Suppressor macrophage treated with lipopolysaccharide for 4 hours (primary cell): ENCODE data around the gene TOMM70.
A peak's percentile ranks its signal among the peaks of the same experiment; 100 is the strongest.
"Not testable (repeated sequence)": the region's sequence is repeated elsewhere in the genome, so short reads cannot be mapped to it uniquely, and the experiment has no call there.

ENCODE experiments used
- DNase-seq: peaks from one replicate; pipeline ENCODE4 v3.0.0-alpha.2; 2020

Gene TOMM70

GRCh38 chr3:100361897-100362296 is 39.0 kb downstream of the TOMM70 start:
- DNase-seq = no peak

- DNase-seq = no peak
Observed at GRCh38 chr3:100360757-100361496, 40.0 kb downstream of the TOMM70 start.

GRCh38 chr3:100359035-100359434 is 41.9 kb downstream of the TOMM70 start:
- DNase-seq = no peak

DNA sequence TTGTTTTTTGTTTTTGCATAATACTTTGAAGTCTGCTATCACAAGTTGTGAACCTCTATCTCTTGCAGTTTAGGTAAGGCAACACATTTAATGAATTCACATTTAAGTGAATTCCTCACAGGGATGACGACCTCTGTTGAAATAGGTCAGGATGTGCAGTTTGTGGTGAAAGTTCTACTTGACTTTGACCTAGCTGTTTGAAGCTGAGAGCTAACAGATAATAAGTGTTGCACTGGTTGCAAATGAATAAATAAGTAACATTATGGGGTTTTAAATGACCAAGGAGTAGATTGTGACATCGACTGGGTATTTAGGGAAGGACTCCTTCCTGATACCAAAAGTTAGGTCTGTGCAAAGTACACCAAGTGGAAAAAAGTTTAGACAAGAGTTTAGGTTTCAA is 42.5 kb downstream of the TOMM70 start:
- DNase-seq = no peak

DNA sequence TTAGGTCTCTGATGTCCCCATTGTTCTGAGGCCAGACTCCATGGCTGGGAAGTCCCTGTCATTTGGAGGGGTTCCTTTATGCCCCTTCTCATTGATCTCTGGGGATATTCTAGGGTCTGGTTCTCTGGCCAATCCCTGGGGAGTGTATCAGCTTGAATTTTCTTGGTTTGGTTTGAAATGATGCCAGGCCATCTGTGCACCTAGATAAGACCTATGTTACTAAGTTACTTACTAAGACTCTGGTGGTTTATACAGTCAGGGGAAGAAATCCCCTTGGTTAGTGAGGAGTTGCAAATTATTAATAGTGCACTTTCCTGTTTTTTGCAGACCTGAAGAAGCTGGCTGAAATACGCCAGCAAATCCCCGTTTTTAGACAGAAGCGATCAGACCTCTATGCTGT is 46.0 kb downstream of the TOMM70 start:
- DNase-seq = no peak

DNA sequence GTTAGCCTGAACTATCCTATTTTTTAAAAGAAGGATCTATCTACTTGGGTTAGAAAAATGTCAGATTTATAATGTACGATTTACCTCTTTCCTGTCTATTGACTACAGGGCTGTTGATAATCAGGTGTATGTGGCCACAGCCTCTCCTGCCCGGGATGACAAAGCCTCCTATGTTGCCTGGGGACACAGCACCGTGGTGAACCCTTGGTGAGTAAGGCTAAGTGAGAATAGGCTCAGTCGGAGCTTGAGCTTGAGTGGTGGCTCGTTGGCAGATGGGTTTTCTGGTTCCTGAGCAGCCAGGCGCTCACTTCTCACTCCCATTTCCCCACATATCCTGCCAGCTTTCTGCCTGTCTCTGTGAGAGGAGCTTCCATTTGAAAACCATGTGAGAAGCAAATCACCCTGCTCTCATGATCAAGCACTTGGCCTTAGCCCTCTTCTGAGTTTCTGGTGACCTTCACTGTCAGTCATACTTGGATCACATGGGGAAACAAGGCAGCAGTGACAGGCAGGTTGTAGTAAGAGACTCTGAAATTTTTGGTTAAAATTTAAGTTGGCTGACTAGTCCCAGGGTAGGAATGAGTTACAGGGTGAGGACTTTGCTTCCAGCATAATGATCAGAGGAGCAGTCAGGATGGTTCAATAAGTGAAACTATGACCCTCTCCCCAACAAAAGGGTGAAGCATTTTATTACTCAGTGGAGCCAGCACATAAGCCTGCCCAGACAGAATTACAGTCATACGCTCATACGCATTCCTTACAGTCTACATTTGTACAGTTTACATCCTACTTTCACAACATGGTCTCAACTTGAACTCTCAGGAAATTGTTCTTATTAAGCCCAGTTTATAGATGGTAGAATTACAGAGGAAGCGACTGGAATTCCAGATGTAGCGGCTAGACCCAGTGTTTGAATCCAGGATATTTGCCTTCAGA is 48.3 kb downstream of the TOMM70 start:
- DNase-seq = no peak

- DNase-seq = not testable (repeated sequence)
Observed at GRCh38 chr3:100351770-100352169, 49.1 kb downstream of the TOMM70 start.

GRCh38 chr3:100348727-100349126 is 52.2 kb downstream of the TOMM70 start:
- DNase-seq = no peak

GRCh38 chr3:100340527-100340926 is 60.4 kb downstream of the TOMM70 start:
- DNase-seq = no peak

GRCh38 chr3:100339786-100340185 is 61.1 kb downstream of the TOMM70 start:
- DNase-seq = no peak

DNA sequence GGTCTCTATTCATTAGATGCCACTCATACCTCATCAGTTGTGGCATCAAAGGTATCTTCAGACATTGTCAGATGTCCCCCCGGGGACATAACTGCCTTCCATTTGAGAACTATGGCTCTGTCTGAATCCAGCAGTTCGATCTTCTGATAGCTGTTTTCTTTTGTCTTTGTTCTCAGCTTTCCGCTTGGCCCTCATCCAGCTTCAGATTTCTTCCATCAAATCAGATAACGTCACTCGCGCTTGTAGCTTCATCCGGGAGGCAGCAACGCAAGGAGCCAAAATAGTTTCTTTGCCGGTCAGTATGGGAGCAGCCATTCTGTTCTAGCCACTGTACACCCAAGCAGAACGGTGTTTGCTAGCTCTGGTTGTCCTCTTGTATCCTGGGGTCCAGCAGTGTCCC is 62.0 kb downstream of the TOMM70 start:
- no peak for DNase-seq

DNA sequence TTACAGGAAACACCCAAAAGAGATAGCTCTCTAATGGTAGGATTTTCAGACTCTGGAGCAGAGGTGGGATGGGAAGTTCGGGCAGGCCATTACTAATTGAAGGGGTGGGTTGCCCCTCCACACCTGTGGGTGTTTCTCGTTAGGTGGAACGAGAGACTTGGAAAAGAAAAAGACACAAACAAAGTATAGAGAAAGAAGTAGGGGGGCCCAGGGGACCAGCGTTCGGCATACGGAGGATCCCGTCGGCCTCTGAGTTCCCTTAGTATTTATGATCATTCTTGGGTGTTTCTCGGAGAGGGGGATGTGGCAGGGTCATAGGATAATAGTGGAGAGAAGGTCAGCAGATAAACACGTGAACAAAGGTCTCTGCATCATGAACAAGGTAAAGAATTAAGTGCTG is 64.7 kb downstream of the TOMM70 start:
- not testable (repeated sequence) for DNase-seq

DNA sequence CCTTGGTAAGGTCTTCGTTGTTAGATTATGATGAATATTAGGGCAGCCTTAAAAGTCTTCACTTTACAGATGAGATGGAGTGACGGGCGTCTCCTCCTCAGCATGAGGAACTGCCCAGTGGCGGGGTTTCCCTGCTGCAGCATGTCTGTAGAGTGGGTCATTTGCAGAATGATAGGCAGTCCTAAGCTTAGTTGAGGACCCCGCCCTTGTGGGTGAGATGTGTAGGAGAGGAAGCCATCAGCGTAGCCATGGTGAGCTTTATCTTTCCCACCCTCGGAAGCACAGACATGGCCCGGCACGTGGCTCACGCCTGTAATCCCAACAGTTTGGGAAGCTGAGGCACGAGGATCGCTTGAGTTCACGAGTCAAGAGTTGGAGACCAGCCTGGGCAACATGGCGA is 65.5 kb downstream of the TOMM70 start:
- peak; percentile 70 for DNase-seq

DNA sequence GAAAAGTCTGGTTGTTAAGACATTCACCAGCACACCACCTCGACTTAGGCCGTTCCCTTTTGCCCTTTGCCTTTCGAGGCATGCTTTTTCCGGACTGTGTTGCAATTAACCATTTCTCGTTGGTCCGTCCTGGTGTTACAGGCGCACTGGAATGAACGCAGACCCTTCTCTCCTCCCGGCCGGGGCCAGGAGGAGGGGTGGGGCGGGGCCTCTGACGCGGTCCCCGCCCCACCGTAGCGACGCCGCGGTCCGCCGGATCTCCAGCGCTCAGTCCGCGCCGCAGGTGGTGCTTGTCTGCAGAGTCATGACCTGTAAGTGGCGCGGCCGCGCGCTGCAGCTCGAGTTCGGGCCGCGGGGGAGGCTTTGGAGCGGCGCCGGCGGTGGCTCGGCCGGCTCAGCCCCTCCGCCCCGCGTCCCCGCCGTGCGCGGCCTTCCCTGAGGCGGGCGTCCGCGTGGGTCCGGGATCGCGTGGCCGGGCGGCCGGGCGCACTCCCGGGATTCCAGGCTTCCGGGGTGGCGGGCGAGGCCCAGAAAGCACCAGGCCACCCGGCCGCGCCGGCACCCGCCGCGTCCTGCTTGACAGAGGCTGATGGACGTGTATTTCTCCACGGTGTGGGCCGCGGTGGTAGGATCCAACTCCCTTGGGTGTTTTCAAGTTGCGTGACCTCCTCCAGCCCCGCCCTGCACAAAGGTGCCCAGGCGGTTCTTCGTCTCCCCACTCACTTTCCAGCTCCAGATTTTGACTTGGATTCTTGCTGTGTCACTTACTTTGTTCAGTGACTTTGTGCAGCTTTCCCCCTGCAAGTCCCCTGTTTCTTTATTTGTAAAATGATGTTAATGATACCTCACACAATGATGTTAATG is 66.2 kb downstream of the TOMM70 start, which contains the start of gene NIT2:
NIT2 (plus strand) TSS at position 270 of the 864 bp plus-strand sequence; CDS start at position 305, 35 bp downstream.
- peak; percentile 82 for DNase-seq

GRCh38 chr3:100333970-100334487 is 66.9 kb downstream of the TOMM70 start:
- no peak for DNase-seq

- DNase-seq = no peak
Observed at GRCh38 chr3:100333051-100333450, 67.8 kb downstream of the TOMM70 start.

DNA sequence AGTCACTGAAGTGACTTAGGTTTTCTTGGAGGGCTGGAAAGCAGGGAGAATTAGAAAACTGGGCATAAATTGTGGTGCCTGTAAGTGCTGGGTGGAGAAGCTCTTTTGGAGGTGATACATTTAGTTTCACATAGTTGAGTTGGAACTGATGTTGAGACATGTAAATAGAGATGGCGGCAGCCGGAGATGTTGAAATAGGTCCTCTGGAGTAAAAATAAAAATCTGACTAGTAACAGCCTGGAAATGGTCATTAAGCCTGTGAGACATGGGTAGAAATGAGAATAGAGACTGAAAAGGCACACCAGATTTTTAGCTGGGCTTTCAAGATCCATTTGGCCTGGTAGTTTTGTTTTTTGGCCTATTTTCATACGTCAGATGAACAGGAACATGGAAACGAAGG is 69.2 kb downstream of the TOMM70 start:
- no peak for DNase-seq

GRCh38 chr3:100330651-100331050 is 70.2 kb downstream of the TOMM70 start:
- DNase-seq = no peak

DNA sequence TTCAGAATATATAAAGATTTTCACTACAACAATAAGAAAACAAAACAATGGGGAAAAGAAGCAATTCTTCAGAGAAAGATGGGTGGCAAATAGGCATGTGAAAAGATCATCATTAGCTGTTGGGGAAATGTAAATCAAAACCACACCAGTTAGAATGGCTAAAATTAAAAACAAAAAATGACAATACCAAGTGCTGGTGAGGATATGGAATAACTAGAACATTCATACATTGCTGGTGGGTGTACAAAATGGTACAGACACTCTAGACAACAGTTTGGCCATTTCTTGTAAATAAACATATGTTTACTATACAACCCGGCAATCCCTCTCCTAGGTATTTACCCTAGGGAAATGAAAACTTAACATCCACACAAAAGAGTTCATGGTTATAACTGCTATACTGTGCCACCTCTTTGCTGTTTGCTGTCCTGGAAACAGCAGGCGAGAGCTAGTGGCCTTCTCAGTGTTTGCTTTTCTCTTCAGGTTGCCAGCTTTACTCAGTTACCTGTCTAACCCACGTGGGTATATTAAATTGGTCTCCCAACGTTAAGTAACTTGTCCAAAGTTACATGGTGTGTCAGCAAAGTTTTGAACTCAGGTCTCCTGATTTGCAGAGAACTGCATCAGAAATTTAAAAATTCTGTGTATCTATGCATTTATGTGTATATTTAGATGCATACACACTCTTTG is 70.9 kb downstream of the TOMM70 start:
- no peak for DNase-seq

DNA sequence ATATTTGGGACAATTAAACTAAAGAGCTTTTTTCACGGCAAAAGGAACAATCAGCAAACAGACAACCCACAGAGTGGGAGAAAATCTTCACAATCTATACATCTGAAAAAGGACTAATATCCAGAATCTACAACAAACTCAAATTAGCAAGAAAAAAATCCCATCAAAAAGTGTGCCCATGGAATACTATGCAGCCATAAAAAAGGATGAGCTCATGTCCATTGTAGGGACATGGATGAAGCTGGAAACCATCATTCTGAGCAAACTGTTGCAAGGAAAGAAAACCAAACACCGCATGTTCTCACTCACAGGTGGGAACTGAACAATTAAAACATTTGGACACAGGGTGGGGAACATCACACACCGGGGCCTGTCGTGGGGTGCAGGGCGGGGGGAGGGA is 73.5 kb downstream of the TOMM70 start:
- DNase-seq = not testable (repeated sequence)

GRCh38 chr3:100325827-100326226 is 75.1 kb downstream of the TOMM70 start:
- no peak for DNase-seq

- no peak for DNase-seq
Observed at GRCh38 chr3:100324044-100324443, 76.8 kb downstream of the TOMM70 start.
